Left lung (tissue), 10 donors: ENCODE data around the gene MYO18A. TPM values are rescaled to one million over a fixed set of nuclear protein-coding genes. Genes with fewer than 3 reads are reported as not detected.
"Not testable (repeated sequence)": the region's sequence is repeated elsewhere in the genome, so short reads cannot be mapped to it uniquely, and the experiment has no call there.

Experiments
- ATAC-seq: fragments of 200-7000 bp; cut with Tn5 transposase; one replicate; pipeline ENCODE4 v1.9.1; 2020; ENCODE audit warnings: moderate library complexity
- DNase-seq, 4 donors: peaks; one replicate each; pipeline ENCODE4 v3.0.0-alpha.2; 2013 to 2020
- H3K27ac ChIP-seq, 2 donors: fragments of 200-600 bp; sonication (generic) in 1 of 2; one replicate each; pipeline versions ENCODE4 v1.5.0 to v1.8.0; 2020 to 2021
- H3K27me3 ChIP-seq, 2 donors: fragments of 200-600 bp; sonication (generic) in 1 of 2; one replicate each; pipeline versions ENCODE4 v1.5.0 to v1.8.0; 2020 to 2021
- H3K36me3 ChIP-seq, 2 donors: fragments of 200-600 bp; sonication (generic) in 1 of 2; one replicate each; pipeline versions ENCODE4 v1.5.0 to v1.8.0; 2020 to 2021
- H3K4me1 ChIP-seq, 2 donors: fragments of 200-600 bp; one replicate each; pipeline ENCODE4 v1.8.0; 2021
- H3K4me3 ChIP-seq, 2 donors: fragments of 200-600 bp; sonication (generic) in 1 of 2; one replicate each; pipeline versions ENCODE4 v1.5.0 to v1.8.0; 2020 to 2021; ENCODE audit warnings: mild to moderate bottlenecking in 1 of 2
- H3K9me3 ChIP-seq, 2 donors: fragments of 200-600 bp; sonication (generic) in 1 of 2; one replicate each; pipeline versions ENCODE4 v1.5.0 to v1.8.0; 2020 to 2021
- intact Hi-C, 2 donors: fragments of 100-400 bp; cut with DNase I; formaldehyde crosslinking; loops; one replicate each; pipeline versions ENCODE4 v1.11.2 to v1.14.2; 2022
- polyA plus RNA-seq, 6 donors: library from polyadenylated mRNA; unstranded; fragments of 120-200 nt; gene quantifications; one replicate each; pipeline ENCODE4 v1.2.1, GENCODE V29; 2013; ENCODE audit not compliant: insufficient read length in 6 of 6
- total RNA-seq, 2 donors: library from RNA; stranded (reverse); fragmentation: NEBNext Ultra II Directional; extraction: Animal tissue kit (Norgen Biotek cat#: 25700); gene quantifications; one replicate each; pipeline ENCODE4 v1.2.1, GENCODE V29; 2021
- TF ChIP-seq, protein P1 (sequence below), 2 donors: fragments of 200-600 bp; sonication (generic) in 1 of 2; IDR thresholded peaks; one replicate each; pipeline versions ENCODE4 v1.5.0 to v1.8.0; 2021; ENCODE audit warnings: antibody characterized with exemption in 2 of 2
- donor health status: DM: no; HTN: yes; CAD: no.
- donor health status: DM: no; HTN: no; CAD: no.

Gene MYO18A
- total and polyA plus RNA-seq, 8 donors: 37.0 to 58.3 (median 40.4) TPM

DNA sequence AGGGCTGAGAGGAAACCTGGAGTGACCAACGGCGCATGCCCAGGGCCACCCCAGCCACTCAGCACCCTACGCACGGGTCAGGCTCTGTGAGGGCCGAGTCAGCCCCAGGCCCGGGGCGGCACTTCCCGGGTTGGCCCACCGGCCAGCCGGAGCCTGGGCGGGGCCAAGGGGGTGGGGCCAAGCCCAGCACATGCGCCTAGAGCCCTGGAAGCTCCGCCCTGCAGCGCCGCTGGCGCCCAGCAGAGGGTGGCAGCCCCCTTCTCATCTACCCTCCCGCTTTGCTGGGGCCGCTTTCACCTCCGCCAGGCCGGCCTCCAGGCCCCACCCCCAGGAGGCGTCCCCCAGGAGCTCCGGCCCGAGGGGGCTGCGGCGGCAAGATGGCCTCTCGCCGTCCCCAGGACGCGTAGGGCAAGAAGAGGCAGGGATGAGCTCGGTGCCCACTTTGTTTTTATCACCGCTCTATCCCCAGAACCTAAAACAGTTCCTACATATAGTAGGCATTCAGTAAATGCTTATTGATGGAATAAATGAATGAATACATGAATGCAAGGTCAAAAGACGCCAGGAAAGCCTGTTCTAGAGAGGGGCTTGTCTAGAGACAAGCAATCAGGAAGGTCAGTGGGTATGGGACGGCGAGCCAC lies 31.3 kb downstream of the MYO18A start:
- Histone ChIP-seq H3K27me3 (no peaks in the 10 kb centered on the region), H3K4me1 (peaks cover 11 to 57% of the 10 kb centered on the region in 2 donors), H3K4me3 (peak overlapping the region; percentile 35 to 37), H3K9me3 (no peaks in the 10 kb centered on the region), H3K27ac (peak overlapping the region; percentile 81 to 87), H3K36me3 (no peaks in the 10 kb centered on the region)
- DNase-seq (peak; percentile 92 to 99 (median 96)), ATAC-seq (peak; percentile 97)
- TF ChIP-seq, protein P1, sequence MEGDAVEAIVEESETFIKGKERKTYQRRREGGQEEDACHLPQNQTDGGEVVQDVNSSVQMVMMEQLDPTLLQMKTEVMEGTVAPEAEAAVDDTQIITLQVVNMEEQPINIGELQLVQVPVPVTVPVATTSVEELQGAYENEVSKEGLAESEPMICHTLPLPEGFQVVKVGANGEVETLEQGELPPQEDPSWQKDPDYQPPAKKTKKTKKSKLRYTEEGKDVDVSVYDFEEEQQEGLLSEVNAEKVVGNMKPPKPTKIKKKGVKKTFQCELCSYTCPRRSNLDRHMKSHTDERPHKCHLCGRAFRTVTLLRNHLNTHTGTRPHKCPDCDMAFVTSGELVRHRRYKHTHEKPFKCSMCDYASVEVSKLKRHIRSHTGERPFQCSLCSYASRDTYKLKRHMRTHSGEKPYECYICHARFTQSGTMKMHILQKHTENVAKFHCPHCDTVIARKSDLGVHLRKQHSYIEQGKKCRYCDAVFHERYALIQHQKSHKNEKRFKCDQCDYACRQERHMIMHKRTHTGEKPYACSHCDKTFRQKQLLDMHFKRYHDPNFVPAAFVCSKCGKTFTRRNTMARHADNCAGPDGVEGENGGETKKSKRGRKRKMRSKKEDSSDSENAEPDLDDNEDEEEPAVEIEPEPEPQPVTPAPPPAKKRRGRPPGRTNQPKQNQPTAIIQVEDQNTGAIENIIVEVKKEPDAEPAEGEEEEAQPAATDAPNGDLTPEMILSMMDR (IDR thresholded peaks at IDR 0.05): peak; percentile 95 to 100
- intact Hi-C loops: loop anchor here in 1 of 2 donors (2.0 to 5.0 kb wide), 2 partner anchors 70 to 143 kb away; partner anchors contain the start of gene NUFIP2

DNA sequence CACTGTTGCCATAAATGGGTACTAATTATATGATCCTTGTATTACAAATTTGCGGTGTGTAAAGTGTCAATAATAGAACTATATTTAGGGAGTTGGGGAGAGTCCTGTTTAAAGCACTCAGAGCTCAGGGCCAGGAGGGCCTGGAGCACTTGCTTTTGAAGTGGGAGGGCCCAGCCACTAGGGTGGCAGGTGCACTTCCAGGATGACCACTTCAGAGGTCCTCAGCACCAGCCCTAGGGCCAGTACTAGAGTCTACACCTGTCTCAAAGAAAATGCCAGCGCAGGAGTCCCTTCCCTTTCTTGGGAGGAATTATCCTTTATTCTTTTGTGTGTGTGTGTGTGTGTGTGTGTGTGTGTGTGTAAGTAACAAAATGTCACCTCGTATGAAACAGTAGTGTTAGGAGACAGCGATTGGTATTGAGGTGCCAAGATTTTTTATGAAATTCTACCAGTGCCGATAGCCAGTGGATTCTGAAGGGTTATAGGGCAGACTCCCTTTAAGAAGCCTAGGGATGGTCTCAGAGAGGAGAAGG lies 31.9 kb downstream of the MYO18A start:
- Histone ChIP-seq H3K4me1 (peaks cover 11 to 63% of the 10 kb centered on the region in 2 donors), H3K27me3 (no peaks in the 10 kb centered on the region), H3K27ac (peak overlapping the region; percentile 81 to 87), H3K4me3 (peak overlapping the region; percentile 35 to 37), H3K36me3 (no peaks in the 10 kb centered on the region), H3K9me3 (no peaks in the 10 kb centered on the region)
- TF ChIP-seq, protein P1 (IDR thresholded peaks at IDR 0.05): no peak
- DNase-seq (peak in 1 of 4 donors; percentile 80), ATAC-seq (peak; percentile 74)
- intact Hi-C loops: loop anchor here in 1 of 2 donors (2.0 to 5.0 kb wide), 2 partner anchors 70 to 144 kb away; partner anchors contain the start of gene NUFIP2

DNA sequence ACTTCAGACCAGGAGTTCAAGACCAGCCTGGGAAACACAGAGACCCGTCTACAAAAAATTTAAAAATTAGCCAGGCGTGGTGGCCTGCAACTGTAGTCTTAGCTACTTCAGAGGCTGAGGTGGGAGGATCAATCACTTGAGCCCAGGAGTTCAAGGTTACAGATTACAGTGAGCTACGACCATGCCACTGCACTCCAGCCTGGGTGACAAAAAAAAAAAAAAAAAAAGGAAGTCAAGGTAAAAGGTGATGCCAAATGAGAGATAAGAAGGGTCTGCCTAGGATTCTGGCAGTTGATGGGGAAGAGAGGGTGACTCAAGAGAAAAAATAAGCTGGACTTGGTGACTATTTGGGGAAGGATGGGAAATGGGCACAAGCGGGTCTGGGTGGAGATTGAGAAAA lies 32.5 kb downstream of the MYO18A start:
- H3K27ac ChIP-seq: peak overlapping the region; percentile 81 to 87
- H3K4me3 ChIP-seq: no peak overlapping the region
- no peaks in the 10 kb centered on the region for H3K27me3 ChIP-seq
- H3K36me3 ChIP-seq: no peaks in the 10 kb centered on the region
- peaks cover 11 to 69% of the 10 kb centered on the region in 2 donors for H3K4me1 ChIP-seq
- H3K9me3 ChIP-seq: no peaks in the 10 kb centered on the region
- TF ChIP-seq, protein P1 (IDR thresholded peaks at IDR 0.05): no peak
- ATAC-seq (no peak), DNase-seq (no peak)
- intact Hi-C loops: loop anchor here in 1 of 2 donors (2.0 to 5.0 kb wide), 2 partner anchors 71 to 145 kb away; partner anchors contain the start of gene NUFIP2

- Histone ChIP-seq H3K4me1 (peaks cover 11 to 74% of the 10 kb centered on the region in 2 donors), H3K27ac (peak overlapping the region in 1 of 2 donors; percentile 87)
- intact Hi-C loops: loop anchor here in 1 of 2 donors (5.0 kb wide), 1 partner anchor 145 kb away; the partner anchor contains the start of gene NUFIP2
- H3K27me3 ChIP-seq, H3K4me3 ChIP-seq, H3K36me3 ChIP-seq, DNase-seq, ATAC-seq, H3K9me3 ChIP-seq: not testable (repeated sequence)
Measured at GRCh38 chr17:29147228-29147627, 33.0 kb downstream of the MYO18A start.

GRCh38 chr17:29146369-29146972 lies 33.7 kb downstream of the MYO18A start:
- ATAC-seq: no peak
- intact Hi-C loops: loop anchor here in 1 of 2 donors (5.0 kb wide), 1 partner anchor 146 kb away; the partner anchor contains the start of gene NUFIP2
- H3K27me3 ChIP-seq: no peaks in the 10 kb centered on the region

More at GRCh38 chr17:29146369-29146972, 33.7 kb downstream of the MYO18A start:
- DNase-seq: no peak
- H3K4me3 ChIP-seq: no peak overlapping the region
- H3K27ac ChIP-seq: no peak overlapping the region
- no peaks in the 10 kb centered on the region for H3K36me3 ChIP-seq
- peaks cover 12 to 80% of the 10 kb centered on the region in 2 donors for H3K4me1 ChIP-seq
- TF ChIP-seq, protein P1 (IDR thresholded peaks at IDR 0.05): no peak
- no peaks in the 10 kb centered on the region for H3K9me3 ChIP-seq
